Measurements from ENCODE around the gene LMO1.

LMO1 gene

GRCh38 chr11:8263109-8263768 lies 439 bp downstream of the LMO1 start:
- no peak for DNase-seq

DNA sequence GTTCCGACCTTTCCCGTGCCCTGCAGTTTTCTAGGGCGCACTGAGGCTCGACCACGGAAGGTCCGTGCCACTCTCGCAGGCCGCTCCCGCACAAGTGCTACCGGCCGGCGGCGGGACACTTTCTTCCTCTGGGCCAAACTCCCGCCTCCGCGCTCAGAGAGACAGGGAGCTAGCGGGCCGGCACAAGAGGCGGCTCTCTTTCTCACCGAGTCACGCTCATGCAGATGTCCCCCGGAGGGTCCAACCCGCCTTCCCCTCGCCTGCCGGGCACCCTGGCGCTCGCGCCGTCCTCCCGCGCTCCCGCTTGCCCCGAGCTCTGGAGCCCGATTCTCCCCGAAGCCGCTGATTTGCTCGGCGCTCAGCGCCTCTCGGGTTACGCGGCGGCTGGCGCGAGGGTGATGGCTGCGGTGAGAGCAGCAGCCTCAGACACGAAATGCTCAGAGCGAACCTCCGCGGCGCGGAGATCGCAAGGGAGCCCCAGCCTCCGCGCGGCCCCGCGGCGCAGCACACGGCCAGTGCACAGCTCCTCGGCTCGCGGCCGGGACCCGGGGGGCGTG lies 1.0 kb downstream of the LMO1 start:
- no peak for DNase-seq

DNA sequence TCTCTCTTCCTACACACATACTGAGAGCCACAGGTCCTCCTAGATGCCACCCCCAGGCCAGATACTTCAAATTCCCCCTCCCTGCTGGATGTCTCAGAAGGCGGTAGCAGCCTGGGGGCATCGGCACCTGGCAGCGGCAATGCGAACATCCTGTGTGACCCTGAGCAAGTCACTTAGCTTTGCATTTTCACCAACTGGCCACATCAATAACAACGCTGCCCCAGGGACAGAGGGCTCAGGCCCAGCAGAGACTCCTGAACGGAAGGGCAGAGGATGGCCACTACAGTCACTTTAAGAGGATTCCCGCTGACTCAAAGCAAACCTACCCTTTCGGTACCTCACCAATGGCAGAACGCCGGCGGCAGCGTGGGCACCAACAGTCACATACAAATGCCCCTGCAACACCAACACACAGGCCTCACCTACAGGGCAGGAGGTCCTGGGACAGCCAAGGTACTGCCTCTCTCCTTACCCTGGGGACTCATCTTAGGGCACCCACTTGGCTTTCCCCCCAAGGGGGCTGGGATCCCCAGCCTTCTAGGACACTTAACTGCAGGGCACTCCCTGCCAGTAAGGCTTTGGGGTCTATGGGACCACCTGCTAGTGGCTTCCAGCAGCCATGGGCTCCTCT lies 1.6 kb downstream of the LMO1 start:
- no peak for DNase-seq

DNA sequence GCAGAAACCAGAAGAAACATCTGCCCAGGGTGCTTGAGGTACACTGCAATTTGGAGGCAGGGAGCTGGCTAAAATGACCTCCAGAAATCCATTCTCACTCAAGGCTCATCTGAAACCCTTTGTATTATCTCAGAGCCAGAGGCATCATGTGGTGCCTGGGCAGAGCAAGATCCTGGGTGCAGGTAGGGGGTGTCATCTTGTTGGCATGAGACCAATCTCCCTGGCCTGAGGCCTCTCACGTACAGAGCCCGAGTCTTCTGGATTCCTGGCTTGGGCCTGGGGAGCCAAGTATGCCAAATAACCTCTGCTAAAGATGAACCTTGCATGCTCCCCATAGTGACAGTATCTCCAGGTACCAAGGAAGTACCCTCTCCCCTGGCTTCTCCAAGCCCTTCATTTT lies 2.4 kb downstream of the LMO1 start:
- no peak for DNase-seq

GRCh38 chr11:8260202-8260966 lies 3.3 kb downstream of the LMO1 start:
- no peak for DNase-seq

DNA sequence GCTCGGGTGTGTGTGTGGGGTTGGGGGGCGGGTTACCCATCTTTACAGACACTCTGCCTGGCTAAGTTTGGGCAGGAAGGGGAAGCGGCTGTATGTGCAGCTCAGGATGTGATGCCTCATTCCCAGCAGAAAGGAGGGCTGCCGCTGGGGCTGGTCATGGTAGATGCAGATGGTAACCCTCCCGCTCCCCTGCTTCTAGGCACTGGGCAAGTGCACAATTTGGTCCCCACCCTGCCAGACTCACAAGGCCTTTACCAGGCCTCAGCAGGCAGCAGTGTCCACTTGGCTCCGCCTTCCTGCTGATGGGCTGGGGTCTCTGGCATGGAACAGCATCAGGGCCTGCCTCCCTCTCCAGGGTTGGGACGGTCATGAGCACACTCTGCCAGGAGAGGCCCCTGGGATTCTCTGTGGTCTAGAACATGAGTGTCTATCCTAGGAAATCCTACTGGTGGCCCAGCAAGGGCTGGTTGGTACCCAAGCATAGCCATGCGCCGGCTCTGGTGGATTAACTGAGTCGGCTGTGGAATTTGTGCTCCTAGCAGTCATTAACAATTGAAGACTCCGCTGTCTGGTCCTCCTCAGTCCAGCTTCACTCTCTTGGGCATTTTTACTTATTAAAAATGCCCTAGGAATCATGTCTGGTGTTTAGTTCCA lies 4.2 kb downstream of the LMO1 start:
- no peak for DNase-seq

DNA sequence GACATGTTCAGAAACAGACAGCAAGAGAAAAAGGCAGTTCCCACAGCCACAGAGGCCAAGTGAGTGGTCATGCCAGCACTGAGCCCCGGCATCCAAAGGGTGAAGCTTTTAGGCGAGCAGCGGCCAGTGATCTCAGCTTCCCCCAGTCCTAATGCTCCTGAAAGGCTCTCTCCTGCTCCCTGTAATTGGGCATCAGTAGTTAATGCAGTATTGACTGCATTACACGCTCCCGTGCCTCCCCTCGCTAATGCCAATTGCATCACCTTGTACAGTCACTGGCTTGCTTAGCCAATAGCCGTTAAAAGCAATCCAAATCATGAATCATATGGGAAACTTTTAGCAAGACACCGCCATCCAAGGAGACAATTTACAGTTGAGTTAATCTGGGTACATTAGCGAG lies 4.9 kb downstream of the LMO1 start:
- DNase-seq, result no peak

DNA sequence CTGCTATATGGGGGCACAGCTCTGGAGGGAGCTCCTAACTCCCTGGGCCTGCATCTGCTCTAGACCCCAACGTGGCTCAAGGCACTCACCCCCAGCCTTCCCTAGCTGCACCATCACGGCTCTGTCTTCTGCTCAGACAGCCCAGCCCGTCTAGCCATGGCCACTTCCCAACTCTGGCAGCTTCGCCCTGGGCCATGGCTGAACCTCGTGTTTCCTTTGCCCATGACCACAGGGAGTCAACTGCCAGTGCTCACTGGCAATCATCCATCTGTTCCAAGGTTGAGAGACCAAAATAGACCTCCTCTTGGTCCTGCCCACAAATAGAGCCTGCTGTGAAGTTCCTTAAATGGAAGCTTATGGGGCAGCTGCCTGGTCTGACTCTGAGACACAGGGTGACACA lies 5.4 kb downstream of the LMO1 start:
- no peak for DNase-seq

GRCh38 chr11:8257003-8257664 lies 6.5 kb downstream of the LMO1 start:
- DNase-seq, result no peak

GRCh38 chr11:8256271-8257002 lies 7.2 kb downstream of the LMO1 start:
- DNase-seq, result no peak

- no peak for DNase-seq
Measured at GRCh38 chr11:8253566-8253965, 10.1 kb downstream of the LMO1 start.

GRCh38 chr11:8252946-8253345 lies 10.7 kb downstream of the LMO1 start:
- no peak for DNase-seq

DNA sequence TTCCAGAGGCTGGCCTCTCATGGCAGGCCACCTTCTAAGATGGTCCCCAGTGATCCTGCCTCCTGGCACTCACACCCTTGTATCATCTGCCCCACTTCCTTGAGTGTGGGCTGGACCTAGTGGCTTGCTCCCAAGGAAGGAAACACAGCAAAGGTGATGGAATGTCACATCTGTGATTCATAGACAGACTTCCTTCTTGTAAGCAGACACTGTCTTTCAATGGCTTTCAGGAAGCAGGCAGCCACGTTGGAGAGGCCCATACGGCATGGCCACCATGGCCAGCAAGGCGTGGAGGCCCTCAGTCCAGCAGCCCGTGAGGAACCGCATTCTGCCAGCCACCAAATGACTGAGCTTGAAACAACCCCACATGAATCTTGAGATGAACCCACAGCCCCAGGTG lies 11.3 kb downstream of the LMO1 start:
- DNase-seq, result no peak

- DNase-seq, result no peak
Measured at GRCh38 chr11:8251616-8252295, 11.9 kb downstream of the LMO1 start.

DNA sequence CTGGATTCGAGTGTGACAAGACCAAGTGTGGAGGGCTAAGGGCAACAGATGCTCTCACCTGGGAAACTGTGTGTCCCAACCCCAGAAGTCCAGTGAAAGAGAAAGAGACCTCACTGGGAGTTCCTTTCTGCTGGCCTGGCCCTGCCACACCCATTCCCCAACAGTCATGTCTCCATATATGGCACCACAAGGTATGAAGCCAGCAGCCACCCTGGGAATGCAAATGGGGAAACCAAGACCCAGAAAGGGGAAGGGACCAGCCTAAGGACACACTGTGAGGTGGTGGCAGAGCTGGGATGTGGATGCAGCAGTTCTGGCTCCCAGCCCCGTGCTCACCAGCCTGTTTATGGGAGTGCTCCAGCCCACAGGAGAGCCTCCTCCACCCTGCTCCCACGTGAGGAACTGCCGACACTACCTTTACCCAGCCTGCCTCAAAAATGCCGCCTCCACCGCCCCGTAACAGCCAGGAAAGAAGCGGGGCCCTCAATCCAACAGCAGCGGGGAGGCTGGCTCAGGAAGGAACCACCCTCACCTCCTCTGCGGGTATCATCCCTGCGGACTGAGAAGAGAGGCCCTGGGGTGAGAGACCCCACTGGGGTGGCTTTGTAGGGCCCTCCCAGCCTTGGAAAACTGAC lies 12.6 kb downstream of the LMO1 start:
- DNase-seq, result no peak

- no peak for DNase-seq
Measured at GRCh38 chr11:8250434-8250833, 13.2 kb downstream of the LMO1 start.

GRCh38 chr11:8249482-8249881 lies 14.2 kb downstream of the LMO1 start:
- no peak for DNase-seq

- no peak for DNase-seq
Measured at GRCh38 chr11:8248786-8249185, 14.9 kb downstream of the LMO1 start.

GRCh38 chr11:8247312-8247711 lies 16.4 kb downstream of the LMO1 start:
- DNase-seq, result no peak

DNA sequence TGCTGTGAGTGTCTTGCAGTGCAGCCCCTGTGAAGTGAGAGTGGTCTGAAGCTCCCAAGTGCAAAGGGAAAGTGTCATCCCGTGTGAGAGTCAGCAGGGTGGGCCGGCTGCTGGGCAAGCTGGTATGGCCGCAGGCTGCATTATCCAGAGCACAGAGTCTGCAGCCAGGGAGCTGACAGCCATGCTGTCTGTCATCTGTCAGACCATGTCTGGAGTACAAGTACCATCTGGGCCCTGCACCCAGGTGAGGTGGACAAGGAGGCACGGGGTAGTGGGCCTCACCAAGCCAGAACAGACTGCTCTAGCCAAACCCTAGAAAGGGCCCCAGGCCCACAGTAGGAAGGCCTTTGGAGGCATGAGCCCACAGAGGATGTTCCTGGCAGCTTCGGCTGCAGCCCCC lies 20.2 kb downstream of the LMO1 start:
- no peak for DNase-seq
